Natural killer cell (primary cell): Measurements from ENCODE around the gene TTC12. TPM values are rescaled to one million over a fixed set of nuclear protein-coding genes. Genes with fewer than 3 reads are reported as not detected.

ENCODE experiments used
- ATAC-seq, 3 donors: fragments of 150-1000 bp in 2 of 3; fragments of 200-7000 bp in 1 of 3; cut with Tn5 transposase; 1 replicate in 1 of 3; 2 replicates in 2 of 3; pipeline ENCODE4 v1.10.0; 2021; ENCODE audit warnings: mild to moderate bottlenecking in 2 of 3, moderate library complexity in 2 of 3
- DNase-seq, 2 donors: peaks; one replicate each; pipeline versions ENCODE4 v3.0.0 to v3.0.0-alpha.2; 2013 to 2021; ENCODE audit warnings: mixed read lengths in 1 of 2
- H3K27ac ChIP-seq: one replicate; pipeline ENCODE4 v1.5.1; 2013; ENCODE audit warnings: mild to moderate bottlenecking, low read length
- H3K27me3 ChIP-seq: one replicate; pipeline ENCODE4 v1.6.1; 2013; ENCODE audit warnings: low read length; ENCODE audit not compliant: control insufficient read depth, insufficient read depth
- H3K36me3 ChIP-seq: one replicate; pipeline ENCODE4 v1.6.1; 2013; ENCODE audit warnings: low read length; ENCODE audit not compliant: control insufficient read depth, insufficient read depth
- H3K4me1 ChIP-seq: one replicate; pipeline ENCODE4 v1.6.1; 2013; ENCODE audit warnings: low read length; ENCODE audit not compliant: control insufficient read depth, insufficient read depth
- H3K4me3 ChIP-seq: one replicate; pipeline ENCODE4 v1.5.1; 2013; ENCODE audit warnings: low read length
- H3K9me3 ChIP-seq: one replicate; pipeline ENCODE4 v1.6.1; 2013; ENCODE audit warnings: low read length; ENCODE audit not compliant: control insufficient read depth, insufficient read depth
- H3K27ac Mint-ChIP-seq, 2 donors: one replicate each; pipeline ENCODE4 v1.8.0; 2022; ENCODE audit warnings: mild to moderate bottlenecking in 2 of 2, mixed read lengths in 2 of 2, moderate library complexity in 1 of 2
- H3K27me3 Mint-ChIP-seq, 2 donors: one replicate each; pipeline ENCODE4 v1.8.0; 2022; ENCODE audit warnings: low read depth in 2 of 2, mixed read lengths in 2 of 2
- H3K36me3 Mint-ChIP-seq: one replicate; pipeline ENCODE4 v1.8.0; 2022; ENCODE audit warnings: mixed read lengths
- H3K4me1 Mint-ChIP-seq, 2 donors: one replicate each; pipeline ENCODE4 v1.8.0; 2022; ENCODE audit warnings: mixed read lengths in 2 of 2
- H3K4me3 Mint-ChIP-seq: one replicate; pipeline ENCODE4 v1.8.0; 2022; ENCODE audit warnings: mild to moderate bottlenecking, moderate library complexity, mixed read lengths
- H3K9me3 Mint-ChIP-seq, 2 donors: one replicate each; pipeline ENCODE4 v1.8.0; 2022; ENCODE audit warnings: mixed read lengths in 2 of 2
- CTCF ChIP-seq: fragments of 200-600 bp; IDR thresholded peaks from one replicate; pipeline ENCODE4 v1.8.0; 2022; ENCODE audit warnings: antibody characterized with exemption
- WGBS: methylation state at CpG from one replicate; pipeline ENCODE4 v1.1.7; 2013; ENCODE audit warnings: missing lambda C conversion rate; ENCODE audit not compliant: insufficient coverage; 5-methylcytosine and 5-hydroxymethylcytosine counted together
- intact Hi-C: fragments of 100-400 bp; cut with micrococcal nuclease; formaldehyde crosslinking; loops from one replicate; pipeline ENCODE4 v1.14.2; 2022
- total RNA-seq, 4 donors: library from RNA; stranded (reverse); fragments of 120-200 nt in 1 of 4; gene quantifications; one replicate each; pipeline versions ENCODE4 v1.2.3 to v1.2.4, GENCODE V29; 2013 to 2022

The TTC12 gene
- total RNA-seq, 3 donors from 2014 or later (not counting 1 experiment from before 2014, with no cell fraction given), result 20.8 to 25.4 (median 24.1) TPM

DNA sequence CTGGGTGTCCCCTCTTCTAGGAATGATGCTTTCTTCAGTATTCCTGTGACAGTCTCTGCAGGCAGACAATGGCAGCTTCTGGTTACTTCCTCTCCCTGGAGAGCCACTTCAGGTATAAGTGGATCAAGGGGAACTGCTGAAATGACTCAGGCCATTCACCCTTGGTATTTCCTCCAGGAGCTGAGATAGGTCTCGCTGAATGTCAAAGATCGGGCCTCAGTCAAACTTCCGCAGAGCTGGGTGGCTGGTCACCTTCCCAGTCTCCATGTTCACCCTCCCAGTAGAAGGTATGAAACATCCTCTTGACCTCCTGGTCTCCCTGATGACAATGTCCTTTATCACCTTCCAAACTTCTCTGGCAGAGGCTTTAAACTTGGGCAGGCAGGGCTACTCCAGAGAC, 71.4 kb downstream of the TTC12 start:
- intact Hi-C loops, result no loop called here
- WGBS, result 95% methylated on average over 3 of the region's 3 CpGs
- Mint-ChIP-seq H3K36me3 (no peaks in the 10 kb centered on the region), H3K27ac (no peak overlapping the region), H3K4me3 (no peak overlapping the region), H3K4me1 (no peaks in the 10 kb centered on the region), H3K27me3 (no peaks in the 10 kb centered on the region), H3K9me3 (no peaks in the 10 kb centered on the region)
- TF ChIP-seq CTCF, result no peak
- Histone ChIP-seq H3K36me3 (no peaks in the 10 kb centered on the region), H3K9me3 (no peaks in the 10 kb centered on the region), H3K4me3 (no peak overlapping the region), H3K27me3 (peaks cover 10% of the 10 kb centered on the region), H3K4me1 (no peaks in the 10 kb centered on the region), H3K27ac (no peak overlapping the region)
- ATAC-seq (no peak), DNase-seq (no peak)

DNA sequence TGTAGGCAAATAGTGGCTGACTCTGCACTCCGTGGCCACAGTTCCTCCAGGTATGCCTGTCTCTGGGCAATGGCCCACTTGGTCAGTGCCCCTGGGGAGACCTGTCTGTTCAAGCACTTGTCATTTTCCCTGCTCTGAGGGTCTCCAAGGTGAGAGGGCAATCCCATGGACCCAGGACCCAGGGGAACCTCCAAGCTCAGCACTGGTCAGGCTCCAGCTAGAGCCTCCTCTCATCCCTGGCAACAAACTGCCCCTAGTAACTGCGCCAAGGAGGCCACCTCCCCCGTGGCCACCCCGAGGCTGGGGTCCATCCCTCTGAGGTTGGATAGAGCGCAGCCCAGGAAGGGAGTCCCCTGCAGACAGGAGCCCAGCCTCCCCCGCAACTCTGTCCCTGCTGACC, 72.5 kb downstream of the TTC12 start:
- DNase-seq, result no peak
- Histone ChIP-seq H3K9me3 (no peaks in the 10 kb centered on the region), H3K27ac (no peak overlapping the region), H3K27me3 (peaks cover 10% of the 10 kb centered on the region), H3K4me3 (no peak overlapping the region), H3K36me3 (no peaks in the 10 kb centered on the region), H3K4me1 (no peaks in the 10 kb centered on the region)
- H3K4me3 Mint-ChIP-seq, result no peak overlapping the region
- TF ChIP-seq CTCF, result no peak
- H3K4me1 Mint-ChIP-seq, result no peaks in the 10 kb centered on the region
- H3K9me3 Mint-ChIP-seq, result no peaks in the 10 kb centered on the region
- no peak for ATAC-seq
- H3K27ac Mint-ChIP-seq, result no peak overlapping the region
- H3K27me3 Mint-ChIP-seq, result no peaks in the 10 kb centered on the region
- H3K36me3 Mint-ChIP-seq, result no peaks in the 10 kb centered on the region
- 80% methylated on average over 6 of the region's 6 CpGs for WGBS
- intact Hi-C loops, result no loop called here

- no peak within 1 kb of the TSS for H3K27ac Mint-ChIP-seq
- H3K36me3 ChIP-seq, result no peaks in the 10 kb centered on the region
- no peaks in the 10 kb centered on the region for H3K9me3 ChIP-seq
- DNase-seq (no peak), ATAC-seq (no peak)
- H3K27me3 ChIP-seq, result peaks cover 10% of the 10 kb centered on the region
- H3K36me3 Mint-ChIP-seq, result no peaks in the 10 kb centered on the region
- no peak within 1 kb of the TSS for H3K4me3 Mint-ChIP-seq
- TF ChIP-seq CTCF, result no peak
- H3K4me1 ChIP-seq, result no peaks in the 10 kb centered on the region
- no peak within 1 kb of the TSS for H3K4me3 ChIP-seq
- 17% methylated on average over 46 of the region's 46 CpGs for WGBS
- no peaks in the 10 kb centered on the region for H3K4me1 Mint-ChIP-seq
- H3K27ac ChIP-seq, result no peak within 1 kb of the TSS
- intact Hi-C loops, result no loop called here
- no peaks in the 10 kb centered on the region for H3K27me3 Mint-ChIP-seq
- H3K9me3 Mint-ChIP-seq, result no peaks in the 10 kb centered on the region
These were observed 73.3 kb downstream of the TTC12 start, which contains the start of gene ANKK1 for GRCh38 chr11:113387605-113388211. ANKK1 (plus strand) TSS chr11:113387779; CDS start chr11:113387885, 106 bp downstream.

- DNase-seq (no peak), ATAC-seq (no peak)
- Histone ChIP-seq H3K4me1 (no peaks in the 10 kb centered on the region), H3K27ac (no peak overlapping the region), H3K9me3 (no peaks in the 10 kb centered on the region), H3K36me3 (no peaks in the 10 kb centered on the region), H3K4me3 (no peak overlapping the region), H3K27me3 (peaks cover 10% of the 10 kb centered on the region)
- intact Hi-C loops, result no loop called here
- WGBS, result 70% methylated on average over 2 of the region's 3 CpGs
- Mint-ChIP-seq H3K27ac (no peak overlapping the region), H3K36me3 (no peaks in the 10 kb centered on the region), H3K4me1 (no peaks in the 10 kb centered on the region), H3K4me3 (no peak overlapping the region), H3K9me3 (no peaks in the 10 kb centered on the region), H3K27me3 (no peaks in the 10 kb centered on the region)
- no peak for TF ChIP-seq CTCF
These were observed 74.9 kb downstream of the TTC12 start for GRCh38 chr11:113389272-113389671.
